Muscle layer of colon (tissue), 2 donors: ENCODE measurements around the gene UVRAG.

Source experiments
- H3K27ac ChIP-seq: one replicate; pipeline ENCODE4 v1.7.0; 2013; ENCODE audit warnings: low read depth, mild to moderate bottlenecking, low read length, moderate library complexity
- H3K27me3 ChIP-seq, 2 donors: one replicate each; pipeline ENCODE4 v1.7.0; 2013; ENCODE audit warnings: low read length in 2 of 2, mild to moderate bottlenecking in 2 of 2; ENCODE audit not compliant: insufficient read depth in 2 of 2, control insufficient read depth in 1 of 2
- H3K36me3 ChIP-seq: one replicate; pipeline ENCODE4 v1.7.0; 2013; ENCODE audit warnings: mild to moderate bottlenecking, low read length; ENCODE audit not compliant: insufficient read depth
- H3K4me1 ChIP-seq: one replicate; pipeline ENCODE4 v1.7.0; 2013; ENCODE audit warnings: mild to moderate bottlenecking, low read length; ENCODE audit not compliant: insufficient read depth
- H3K4me3 ChIP-seq, 2 donors: one replicate each; pipeline ENCODE4 v1.7.0; 2013; ENCODE audit warnings: low read length in 2 of 2, low read depth in 1 of 2, mild to moderate bottlenecking in 1 of 2, moderate library complexity in 1 of 2
- H3K9ac ChIP-seq: one replicate; pipeline ENCODE4 v1.7.0; 2013; ENCODE audit warnings: low read length
- H3K9me3 ChIP-seq: one replicate; pipeline ENCODE4 v1.7.0; 2013; ENCODE audit warnings: mild to moderate bottlenecking, low read length
- donor health status: abdominal sarcoma.
- donor health status: Adenocarcinoma of cecum.

The UVRAG gene

GRCh38 chr11:76151556-76152085 lies 336.6 kb downstream of the UVRAG start:
- Histone ChIP-seq H3K9me3 (no peaks in the 10 kb centered on the region), H3K36me3 (no peaks in the 10 kb centered on the region), H3K9ac (no peak overlapping the region), H3K4me3 (peak overlapping the region in 1 of 2 donors; percentile 39), H3K27me3 (no peaks in the 10 kb centered on the region), H3K4me1 (peaks cover 13% of the 10 kb centered on the region), H3K27ac (no peak overlapping the region)

GRCh38 chr11:76152086-76152681 lies 337.2 kb downstream of the UVRAG start:
- H3K9ac ChIP-seq, result no peak overlapping the region
- H3K27ac ChIP-seq, result no peak overlapping the region
- H3K27me3 ChIP-seq, result no peaks in the 10 kb centered on the region
- no peaks in the 10 kb centered on the region for H3K9me3 ChIP-seq
- no peaks in the 10 kb centered on the region for H3K36me3 ChIP-seq
- peak overlapping the region; percentile 34 to 39 for H3K4me3 ChIP-seq
- H3K4me1 ChIP-seq, result peaks cover 13% of the 10 kb centered on the region

GRCh38 chr11:76152741-76153570 lies 337.9 kb downstream of the UVRAG start:
- Histone ChIP-seq H3K27ac (no peak overlapping the region), H3K27me3 (no peaks in the 10 kb centered on the region), H3K9me3 (no peaks in the 10 kb centered on the region), H3K4me3 (peak overlapping the region in 1 of 2 donors; percentile 39), H3K36me3 (no peaks in the 10 kb centered on the region), H3K9ac (no peak overlapping the region), H3K4me1 (peaks cover 13% of the 10 kb centered on the region)

- Histone ChIP-seq H3K4me3 (no peak overlapping the region), H3K27ac (no peak overlapping the region), H3K4me1 (peaks cover 13% of the 10 kb centered on the region), H3K36me3 (no peaks in the 10 kb centered on the region), H3K9ac (no peak overlapping the region), H3K9me3 (no peaks in the 10 kb centered on the region), H3K27me3 (no peaks in the 10 kb centered on the region)
Observed at GRCh38 chr11:76153571-76153923, 338.5 kb downstream of the UVRAG start.

- Histone ChIP-seq H3K4me1 (peaks cover 13% of the 10 kb centered on the region), H3K4me3 (no peak overlapping the region), H3K9ac (no peak overlapping the region), H3K36me3 (no peaks in the 10 kb centered on the region), H3K27ac (no peak overlapping the region), H3K9me3 (no peaks in the 10 kb centered on the region), H3K27me3 (no peaks in the 10 kb centered on the region)
Observed at GRCh38 chr11:76155500-76156227, 340.7 kb downstream of the UVRAG start.

GRCh38 chr11:76156971-76157427 lies 342.0 kb downstream of the UVRAG start:
- H3K4me1 ChIP-seq, result peaks cover 13% of the 10 kb centered on the region
- H3K4me3 ChIP-seq, result no peak overlapping the region
- no peaks in the 10 kb centered on the region for H3K36me3 ChIP-seq
- H3K27me3 ChIP-seq, result no peaks in the 10 kb centered on the region
- no peaks in the 10 kb centered on the region for H3K9me3 ChIP-seq
- no peak overlapping the region for H3K27ac ChIP-seq
- H3K9ac ChIP-seq, result no peak overlapping the region

- Histone ChIP-seq H3K9me3 (no peaks in the 10 kb centered on the region), H3K27ac (no peak overlapping the region), H3K27me3 (no peaks in the 10 kb centered on the region), H3K4me1 (peaks cover 4% of the 10 kb centered on the region), H3K9ac (no peak overlapping the region), H3K4me3 (no peak overlapping the region), H3K36me3 (no peaks in the 10 kb centered on the region)
Observed at GRCh38 chr11:76157891-76158290, 342.9 kb downstream of the UVRAG start.

GRCh38 chr11:76158394-76159302 lies 343.6 kb downstream of the UVRAG start:
- Histone ChIP-seq H3K27me3 (no peaks in the 10 kb centered on the region), H3K9ac (no peak overlapping the region), H3K4me3 (no peak overlapping the region), H3K27ac (no peak overlapping the region), H3K4me1 (peaks cover 4% of the 10 kb centered on the region), H3K9me3 (no peaks in the 10 kb centered on the region), H3K36me3 (no peaks in the 10 kb centered on the region)

GRCh38 chr11:76159303-76159937 lies 344.4 kb downstream of the UVRAG start:
- Histone ChIP-seq H3K9me3 (no peaks in the 10 kb centered on the region), H3K4me1 (peaks cover 4% of the 10 kb centered on the region), H3K36me3 (no peaks in the 10 kb centered on the region), H3K9ac (no peak overlapping the region), H3K27me3 (no peaks in the 10 kb centered on the region), H3K27ac (no peak overlapping the region), H3K4me3 (no peak overlapping the region)

GRCh38 chr11:76159983-76160661 lies 345.1 kb downstream of the UVRAG start:
- Histone ChIP-seq H3K27me3 (no peaks in the 10 kb centered on the region), H3K9ac (no peak overlapping the region)

More at GRCh38 chr11:76159983-76160661, 345.1 kb downstream of the UVRAG start:
- no peak overlapping the region for H3K4me3 ChIP-seq
- H3K36me3 ChIP-seq, result no peaks in the 10 kb centered on the region
- no peak overlapping the region for H3K27ac ChIP-seq
- no peaks in the 10 kb centered on the region for H3K9me3 ChIP-seq
- H3K4me1 ChIP-seq, result peaks cover 4% of the 10 kb centered on the region
